Measurements from ENCODE around the gene LRRC27.

The LRRC27 gene

DNA sequence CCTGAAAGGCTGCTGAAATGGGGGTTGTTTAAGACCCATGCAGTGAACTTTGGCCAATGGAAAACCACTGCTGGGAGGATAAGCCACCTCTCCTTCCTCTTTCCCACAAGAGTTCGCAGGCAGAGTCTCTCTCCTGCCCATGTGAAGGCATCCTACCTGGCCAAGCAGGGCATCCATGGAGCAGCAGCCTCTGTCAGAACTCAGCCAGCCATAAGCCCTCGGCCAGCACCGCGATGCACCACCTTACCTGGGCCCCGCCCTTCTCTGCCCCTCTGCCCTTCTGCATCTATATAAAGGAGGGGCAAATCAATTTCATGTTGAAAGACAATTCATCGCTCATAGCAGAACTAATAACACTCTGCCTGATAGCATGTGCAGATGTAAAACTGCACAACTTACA lies 18.1 kb upstream of the LRRC27 start:
- TF ChIP-seq EP300 (IDR thresholded peaks at IDR 0.05; ENCODE audit: borderline replicate concordance) (no peak), EGR1 (IDR thresholded peaks at IDR 0.05) (no peak), CREB1 (IDR thresholded peaks at IDR 0.05; ENCODE audit: low read depth) (no peak), TEAD4 (IDR thresholded peaks at IDR 0.05) (no peak)
- TF ChIP-seq, protein P1, sequence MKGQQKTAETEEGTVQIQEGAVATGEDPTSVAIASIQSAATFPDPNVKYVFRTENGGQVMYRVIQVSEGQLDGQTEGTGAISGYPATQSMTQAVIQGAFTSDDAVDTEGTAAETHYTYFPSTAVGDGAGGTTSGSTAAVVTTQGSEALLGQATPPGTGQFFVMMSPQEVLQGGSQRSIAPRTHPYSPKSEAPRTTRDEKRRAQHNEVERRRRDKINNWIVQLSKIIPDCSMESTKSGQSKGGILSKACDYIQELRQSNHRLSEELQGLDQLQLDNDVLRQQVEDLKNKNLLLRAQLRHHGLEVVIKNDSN (IDR thresholded peaks at IDR 0.05) = no peak

DNA sequence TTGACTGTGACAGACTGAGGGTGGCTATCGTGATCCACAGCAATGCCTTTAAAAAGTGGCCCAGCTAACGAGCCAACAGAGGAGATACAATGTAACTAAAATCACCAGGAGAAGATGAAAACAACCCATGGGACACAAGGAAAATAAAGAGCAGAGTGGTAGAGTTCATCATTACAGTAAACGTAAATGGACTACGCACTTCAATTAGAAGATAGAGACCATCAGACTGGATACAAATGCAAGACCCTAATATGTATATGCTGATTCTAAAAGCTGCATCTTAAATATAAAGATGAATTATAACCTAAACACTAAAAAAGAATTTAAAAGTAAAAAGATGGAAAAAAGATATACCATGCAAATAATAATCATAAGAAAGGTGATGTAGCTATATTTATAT lies 17.7 kb upstream of the LRRC27 start:
- TF ChIP-seq TCF12 (IDR thresholded peaks at IDR 0.05; ENCODE audit: low read depth) (no peak), RAD21 (IDR thresholded peaks at IDR 0.05; ENCODE audit: low read depth) (no peak), CEBPB (IDR thresholded peaks at IDR 0.05) (no peak), NFIC (IDR thresholded peaks at IDR 0.05) (no peak), TEAD4 (IDR thresholded peaks at IDR 0.05) (no peak), EGR1 (IDR thresholded peaks at IDR 0.05) (no peak), TAF1 (IDR thresholded peaks at IDR 0.05; ENCODE audit: low read depth) (no peak), FOXM1 (IDR thresholded peaks at IDR 0.05; ENCODE audit: borderline replicate concordance, low read depth) (no peak), ZBTB7A (IDR thresholded peaks at IDR 0.05; ENCODE audit: low read depth) (no peak), YY1 (IDR thresholded peaks at IDR 0.05; ENCODE audit: low read depth) (no peak), CREB1 (IDR thresholded peaks at IDR 0.05; ENCODE audit: low read depth) (no peak), EP300 (IDR thresholded peaks at IDR 0.05; ENCODE audit: borderline replicate concordance) (no peak)
- TF ChIP-seq, protein P2, sequence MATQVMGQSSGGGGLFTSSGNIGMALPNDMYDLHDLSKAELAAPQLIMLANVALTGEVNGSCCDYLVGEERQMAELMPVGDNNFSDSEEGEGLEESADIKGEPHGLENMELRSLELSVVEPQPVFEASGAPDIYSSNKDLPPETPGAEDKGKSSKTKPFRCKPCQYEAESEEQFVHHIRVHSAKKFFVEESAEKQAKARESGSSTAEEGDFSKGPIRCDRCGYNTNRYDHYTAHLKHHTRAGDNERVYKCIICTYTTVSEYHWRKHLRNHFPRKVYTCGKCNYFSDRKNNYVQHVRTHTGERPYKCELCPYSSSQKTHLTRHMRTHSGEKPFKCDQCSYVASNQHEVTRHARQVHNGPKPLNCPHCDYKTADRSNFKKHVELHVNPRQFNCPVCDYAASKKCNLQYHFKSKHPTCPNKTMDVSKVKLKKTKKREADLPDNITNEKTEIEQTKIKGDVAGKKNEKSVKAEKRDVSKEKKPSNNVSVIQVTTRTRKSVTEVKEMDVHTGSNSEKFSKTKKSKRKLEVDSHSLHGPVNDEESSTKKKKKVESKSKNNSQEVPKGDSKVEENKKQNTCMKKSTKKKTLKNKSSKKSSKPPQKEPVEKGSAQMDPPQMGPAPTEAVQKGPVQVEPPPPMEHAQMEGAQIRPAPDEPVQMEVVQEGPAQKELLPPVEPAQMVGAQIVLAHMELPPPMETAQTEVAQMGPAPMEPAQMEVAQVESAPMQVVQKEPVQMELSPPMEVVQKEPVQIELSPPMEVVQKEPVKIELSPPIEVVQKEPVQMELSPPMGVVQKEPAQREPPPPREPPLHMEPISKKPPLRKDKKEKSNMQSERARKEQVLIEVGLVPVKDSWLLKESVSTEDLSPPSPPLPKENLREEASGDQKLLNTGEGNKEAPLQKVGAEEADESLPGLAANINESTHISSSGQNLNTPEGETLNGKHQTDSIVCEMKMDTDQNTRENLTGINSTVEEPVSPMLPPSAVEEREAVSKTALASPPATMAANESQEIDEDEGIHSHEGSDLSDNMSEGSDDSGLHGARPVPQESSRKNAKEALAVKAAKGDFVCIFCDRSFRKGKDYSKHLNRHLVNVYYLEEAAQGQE (IDR thresholded peaks at IDR 0.05; ENCODE audit: low read depth) = no peak
- TF ChIP-seq, protein P1 (IDR thresholded peaks at IDR 0.05) = no peak
- TF ChIP-seq, protein P3, sequence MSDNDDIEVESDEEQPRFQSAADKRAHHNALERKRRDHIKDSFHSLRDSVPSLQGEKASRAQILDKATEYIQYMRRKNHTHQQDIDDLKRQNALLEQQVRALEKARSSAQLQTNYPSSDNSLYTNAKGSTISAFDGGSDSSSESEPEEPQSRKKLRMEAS (IDR thresholded peaks at IDR 0.05) = no peak

GRCh38 chr10:132316133-132316532 lies 15.9 kb upstream of the LRRC27 start:
- TF ChIP-seq, protein P1 (IDR thresholded peaks at IDR 0.05) = no peak
- TF ChIP-seq TEAD4 (IDR thresholded peaks at IDR 0.05) (no peak), TCF12 (IDR thresholded peaks at IDR 0.05; ENCODE audit: low read depth) (no peak), FOXM1 (IDR thresholded peaks at IDR 0.05; ENCODE audit: borderline replicate concordance, low read depth) (no peak), TAF1 (IDR thresholded peaks at IDR 0.05; ENCODE audit: low read depth) (no peak), CEBPB (IDR thresholded peaks at IDR 0.05) (no peak)
- TF ChIP-seq, protein P2 (IDR thresholded peaks at IDR 0.05; ENCODE audit: low read depth) = no peak

- TF ChIP-seq EP300 (IDR thresholded peaks at IDR 0.05; ENCODE audit: borderline replicate concordance) = 0 out of 2 replicates have a peak, but pooled peaks have one; percentile 17
- no peak for TF ChIP-seq TCF12 (IDR thresholded peaks at IDR 0.05; ENCODE audit: low read depth)
- TF ChIP-seq, protein P2 (IDR thresholded peaks at IDR 0.05; ENCODE audit: low read depth) = no peak
- TF ChIP-seq RAD21 (IDR thresholded peaks at IDR 0.05; ENCODE audit: low read depth) = no peak
- TF ChIP-seq NFIC (IDR thresholded peaks at IDR 0.05) = no peak
- TF ChIP-seq CREB1 (IDR thresholded peaks at IDR 0.05; ENCODE audit: low read depth) = no peak
- TF ChIP-seq TAF1 (IDR thresholded peaks at IDR 0.05; ENCODE audit: low read depth) = no peak
- TF ChIP-seq ZBTB7A (IDR thresholded peaks at IDR 0.05; ENCODE audit: low read depth) = 0 out of 2 replicates have a peak, but pooled peaks have one; percentile 42
- peak; percentile 76 for TF ChIP-seq CEBPB (IDR thresholded peaks at IDR 0.05)
- no peak for TF ChIP-seq EGR1 (IDR thresholded peaks at IDR 0.05)
- TF ChIP-seq, protein P1 (IDR thresholded peaks at IDR 0.05) = no peak
Observed at GRCh38 chr10:132319853-132320653, 11.9 kb upstream of the LRRC27 start.
